Fibroblast of skin of right quadriceps (primary cell): ENCODE results near the gene SOD2.
"Not testable (repeated sequence)": the region's sequence is repeated elsewhere in the genome, so short reads cannot be mapped to it uniquely, and the experiment has no call there.

ENCODE experiments used
- DNase-seq: peaks from one replicate; pipeline ENCODE4 v3.0.0-alpha.2; 2013

The SOD2 gene

DNA sequence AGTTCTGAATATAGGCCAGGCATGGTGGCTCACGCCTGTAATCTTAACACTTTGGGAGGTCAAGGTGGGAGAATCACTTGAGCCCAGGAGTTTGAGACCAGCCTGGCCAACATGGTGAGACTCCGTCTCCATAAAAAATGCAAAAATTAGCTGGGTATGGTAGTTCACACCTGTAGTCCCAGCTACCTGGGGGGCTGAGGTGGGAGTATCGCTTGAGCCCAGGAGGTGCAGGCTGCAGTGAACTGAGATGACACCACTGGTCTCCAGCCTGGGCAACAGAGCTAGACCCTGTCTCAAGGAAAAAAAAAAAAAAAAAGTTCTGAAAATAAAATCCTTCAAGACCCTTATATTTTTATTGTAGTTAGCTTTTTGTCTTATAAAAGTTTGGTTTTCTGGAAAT is 22.6 kb upstream of the SOD2 start:
- DNase-seq: no peak

DNA sequence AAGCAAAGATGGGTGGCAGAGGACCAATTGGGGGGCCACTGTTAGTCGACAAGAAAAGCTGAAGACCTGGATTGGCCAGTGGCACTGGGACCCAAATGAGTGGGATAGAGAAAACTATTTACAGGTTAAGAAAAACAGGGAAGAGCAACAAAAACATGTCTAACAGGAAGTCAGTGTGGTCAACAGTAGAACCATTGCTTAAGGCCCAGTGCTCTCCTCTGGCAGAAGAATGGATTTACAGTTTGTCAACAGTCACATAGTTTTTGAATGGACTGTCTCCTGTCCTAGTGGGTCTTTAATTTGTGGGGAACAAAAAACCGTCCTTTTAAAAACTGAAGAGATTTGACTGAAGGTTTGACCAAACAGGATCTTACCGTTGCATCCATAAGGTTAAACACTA is 22.1 kb upstream of the SOD2 start:
- DNase-seq: no peak

DNA sequence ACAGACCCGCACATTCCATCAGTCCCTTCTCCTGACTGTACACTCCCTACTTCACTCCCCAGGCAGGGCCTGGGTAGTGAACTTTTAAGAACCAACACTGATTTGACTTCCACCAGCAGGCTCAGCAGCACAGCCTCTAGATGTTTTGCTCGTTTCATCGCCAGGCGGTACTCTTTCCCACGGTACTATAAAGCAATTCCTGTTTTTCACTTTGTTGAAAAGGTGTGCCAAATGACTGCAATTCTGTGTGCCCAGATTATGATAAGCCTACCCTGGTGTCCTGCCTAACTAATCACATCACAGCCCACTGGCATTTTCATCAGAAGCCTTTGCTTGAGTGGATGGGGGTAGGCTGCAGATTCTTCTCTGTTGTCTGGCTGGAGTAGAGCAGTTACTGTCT is 21.4 kb upstream of the SOD2 start:
- no peak for DNase-seq

DNA sequence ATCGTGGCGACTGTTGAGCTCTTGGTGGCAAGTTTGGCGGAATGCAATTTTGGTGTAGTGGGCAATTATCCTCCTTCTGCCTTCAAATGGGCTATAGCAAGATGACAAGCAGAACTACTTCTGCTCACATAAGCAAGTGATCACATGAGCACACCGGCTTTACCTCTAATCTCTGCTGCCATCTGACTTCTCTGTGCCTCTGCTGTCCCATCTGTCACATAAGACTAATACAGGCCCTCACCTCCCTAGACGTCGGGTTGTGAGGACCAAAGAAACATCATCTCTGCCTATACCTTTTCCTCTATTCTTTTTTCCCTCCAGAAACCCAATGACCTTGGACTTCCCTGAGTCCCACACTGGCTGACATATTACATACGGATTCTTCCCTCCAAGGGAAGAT is 20.9 kb upstream of the SOD2 start:
- DNase-seq: no peak

DNA sequence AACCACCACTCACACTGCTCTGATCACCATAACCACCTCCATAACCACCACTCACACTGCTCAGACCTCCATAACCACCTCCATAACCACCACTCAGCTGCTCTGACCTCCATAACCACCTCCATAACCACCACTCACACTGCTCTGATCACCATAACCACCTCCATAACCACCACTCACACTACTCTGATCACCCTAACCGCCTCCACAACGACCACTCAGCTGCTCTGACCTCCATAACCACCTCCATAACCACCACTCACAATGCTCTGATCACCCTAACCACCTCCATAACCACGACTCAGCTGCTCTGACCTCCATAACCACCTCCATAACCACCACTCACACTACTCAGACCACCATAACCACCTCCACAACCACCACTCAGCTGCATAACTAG is 19.3 kb upstream of the SOD2 start:
- not testable (repeated sequence) for DNase-seq

DNA sequence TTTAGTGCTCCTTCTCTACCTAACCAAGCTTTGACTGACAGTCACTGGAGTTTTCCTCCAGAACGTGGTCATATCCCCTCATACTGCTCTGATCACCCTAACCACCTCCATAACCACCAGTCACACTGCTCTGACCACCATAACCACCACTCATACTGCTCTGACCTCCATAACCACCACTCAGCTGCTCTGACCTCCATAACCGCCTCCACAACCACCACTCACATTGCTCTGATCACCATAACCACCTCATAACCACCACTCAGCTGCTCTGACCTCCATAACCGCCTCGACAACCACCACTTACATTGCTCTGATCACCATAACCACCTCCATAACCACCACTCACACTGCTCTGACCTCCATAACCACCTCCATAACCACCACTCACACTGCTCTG is 17.6 kb upstream of the SOD2 start:
- not testable (repeated sequence) for DNase-seq

DNA sequence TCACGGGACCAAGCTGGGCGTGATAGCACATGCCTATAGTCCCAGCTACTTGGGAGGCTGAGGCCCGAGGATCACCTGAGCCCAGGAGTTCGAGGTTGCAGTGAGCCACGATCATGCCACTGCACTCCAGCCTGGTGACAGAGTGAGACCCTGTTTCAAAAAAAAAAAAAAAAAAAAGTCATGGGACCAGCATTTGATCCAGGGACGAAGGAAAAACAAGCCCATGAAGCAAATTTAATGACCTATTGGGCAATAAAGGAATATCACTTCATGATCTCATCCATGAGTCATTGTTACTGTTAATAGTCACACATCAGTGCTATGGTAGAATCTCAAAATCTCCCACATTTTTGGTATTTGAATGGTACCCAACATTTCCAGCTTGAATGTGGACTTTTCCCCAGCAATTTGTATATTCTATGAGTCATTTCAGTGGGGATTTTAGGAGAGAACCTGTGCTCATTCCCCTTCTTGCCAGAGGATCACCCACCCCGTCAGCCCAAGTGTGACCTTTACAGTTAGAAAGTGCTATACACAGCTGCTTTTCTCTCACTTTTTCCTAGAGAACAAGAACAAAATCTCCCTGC is 8.5 kb upstream of the SOD2 start:
- peak; percentile 93 for DNase-seq

DNA sequence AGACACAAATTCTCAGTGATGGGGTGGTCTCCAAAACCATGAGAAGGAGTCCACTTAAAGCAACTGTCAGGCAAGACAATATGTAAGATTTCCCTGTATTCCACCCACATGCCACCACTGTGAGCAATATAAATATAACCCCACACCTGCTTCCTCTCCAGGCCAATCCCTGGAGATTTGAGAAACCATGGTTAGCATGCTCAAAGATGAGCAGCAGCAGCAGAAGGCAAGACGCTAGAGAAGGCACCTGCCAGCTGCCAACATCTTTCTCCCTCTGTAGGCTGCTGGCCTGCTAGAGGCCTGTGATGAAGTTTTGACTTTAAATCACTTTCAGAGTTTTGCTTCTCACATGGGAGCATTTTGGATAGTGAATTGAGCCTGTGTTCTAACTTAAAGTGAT is 7.9 kb upstream of the SOD2 start:
- peak; percentile 38 for DNase-seq

DNA sequence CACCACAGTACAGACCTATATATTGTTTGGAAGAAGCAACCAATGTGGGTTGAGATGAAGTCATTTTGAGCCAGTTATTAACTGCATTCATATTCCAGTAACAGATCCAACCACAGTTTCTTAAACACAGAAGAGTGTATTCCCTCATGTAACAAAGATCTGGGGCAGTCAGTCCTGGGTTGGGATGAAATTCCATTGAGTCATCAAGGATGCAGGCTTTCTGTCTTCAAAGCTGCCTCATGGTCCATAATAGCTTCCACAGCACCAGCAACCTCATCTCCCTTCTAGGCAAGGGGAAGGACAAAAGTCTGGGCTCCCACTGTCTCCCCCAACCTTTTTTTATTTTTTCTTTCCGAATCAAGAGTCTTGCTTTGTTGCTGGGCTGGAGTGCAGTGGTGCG is 2.9 kb upstream of the SOD2 start:
- DNase-seq: peak; percentile 72

DNA sequence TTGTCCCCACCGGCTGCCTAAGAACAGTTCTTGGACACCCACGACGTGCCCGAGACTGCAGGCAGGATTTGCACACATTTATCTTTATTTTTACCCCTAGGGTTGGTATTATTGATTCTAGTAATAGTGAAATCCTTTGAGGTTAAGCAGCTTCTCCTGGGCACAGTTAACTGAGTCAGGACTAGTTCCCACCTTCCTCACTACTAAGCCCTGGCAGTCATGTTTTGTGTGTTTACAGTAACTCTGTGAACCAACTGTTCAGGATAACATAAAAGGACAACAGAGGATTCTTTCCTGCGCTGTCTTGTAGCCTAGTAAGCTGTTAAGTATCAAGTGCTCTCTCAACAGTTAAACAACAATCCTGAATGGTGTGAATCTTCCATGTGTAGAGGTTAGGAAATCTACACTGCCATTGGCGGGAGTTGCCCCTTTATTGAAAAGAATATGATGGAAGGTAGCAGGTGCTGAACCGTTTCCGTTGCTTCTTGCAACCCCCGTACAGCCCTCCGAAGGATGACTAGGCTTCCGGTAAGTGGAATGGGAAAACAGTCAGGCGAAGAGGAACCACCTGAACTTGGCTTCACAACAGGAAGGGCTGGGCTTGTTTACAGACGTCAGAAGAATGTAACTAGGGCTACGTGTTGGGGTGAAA is 979 bp upstream of the SOD2 start:
- no peak for DNase-seq

DNA sequence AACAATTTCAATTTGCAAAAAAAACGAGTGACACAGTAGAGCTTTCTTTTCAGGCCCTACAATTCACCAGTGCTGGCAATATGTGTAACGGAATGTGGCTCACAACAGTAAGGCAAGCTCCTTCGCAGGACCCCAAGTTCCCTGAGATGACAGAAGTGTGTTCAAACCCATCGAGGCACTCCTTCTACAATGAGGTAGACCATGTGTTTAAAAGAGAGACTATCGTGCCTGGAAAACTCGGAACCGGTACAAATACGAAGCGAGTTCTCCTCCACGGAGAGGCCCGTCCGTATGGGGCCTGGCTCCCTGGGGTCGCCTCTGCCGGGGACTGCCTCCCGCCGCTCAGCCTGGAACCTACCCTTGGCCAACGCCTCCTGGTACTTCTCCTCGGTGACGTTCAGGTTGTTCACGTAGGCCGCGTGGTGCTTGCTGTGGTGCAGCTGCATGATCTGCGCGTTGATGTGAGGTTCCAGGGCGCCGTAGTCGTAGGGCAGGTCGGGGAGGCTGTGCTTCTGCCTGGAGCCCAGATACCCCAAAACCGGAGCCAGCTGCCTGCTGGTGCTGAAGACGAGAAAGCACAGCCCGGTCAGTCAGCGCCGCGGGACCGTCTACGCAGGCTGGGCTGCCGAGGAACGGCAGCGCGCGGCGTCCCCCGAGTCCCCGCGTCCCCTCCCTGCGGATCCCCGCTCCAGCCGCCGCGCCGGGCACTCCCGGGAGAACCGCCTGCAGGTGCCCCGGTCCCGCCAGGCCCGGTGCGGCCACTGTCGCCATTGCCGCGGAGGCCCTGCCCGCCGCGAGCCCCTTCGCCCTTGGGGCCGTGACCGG is 526 bp downstream of the SOD2 start:
- peak; percentile 35 for DNase-seq

DNA sequence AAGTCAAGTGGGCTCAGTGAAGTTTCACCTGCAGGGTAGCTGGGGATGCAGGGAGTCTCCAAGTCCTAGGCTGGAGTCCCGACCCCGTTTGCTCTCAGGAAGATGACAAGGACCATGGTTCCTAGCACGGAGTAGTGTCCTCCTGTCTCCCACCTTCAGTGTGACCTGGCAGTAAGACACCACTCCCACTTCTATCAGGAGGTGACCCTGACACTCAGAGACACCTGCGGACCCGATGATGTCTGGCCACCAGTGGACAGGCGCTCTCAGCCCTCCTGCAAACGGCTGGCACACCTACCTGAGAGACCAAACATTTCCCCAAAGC is 1.1 kb downstream of the SOD2 start:
- DNase-seq: no peak

DNA sequence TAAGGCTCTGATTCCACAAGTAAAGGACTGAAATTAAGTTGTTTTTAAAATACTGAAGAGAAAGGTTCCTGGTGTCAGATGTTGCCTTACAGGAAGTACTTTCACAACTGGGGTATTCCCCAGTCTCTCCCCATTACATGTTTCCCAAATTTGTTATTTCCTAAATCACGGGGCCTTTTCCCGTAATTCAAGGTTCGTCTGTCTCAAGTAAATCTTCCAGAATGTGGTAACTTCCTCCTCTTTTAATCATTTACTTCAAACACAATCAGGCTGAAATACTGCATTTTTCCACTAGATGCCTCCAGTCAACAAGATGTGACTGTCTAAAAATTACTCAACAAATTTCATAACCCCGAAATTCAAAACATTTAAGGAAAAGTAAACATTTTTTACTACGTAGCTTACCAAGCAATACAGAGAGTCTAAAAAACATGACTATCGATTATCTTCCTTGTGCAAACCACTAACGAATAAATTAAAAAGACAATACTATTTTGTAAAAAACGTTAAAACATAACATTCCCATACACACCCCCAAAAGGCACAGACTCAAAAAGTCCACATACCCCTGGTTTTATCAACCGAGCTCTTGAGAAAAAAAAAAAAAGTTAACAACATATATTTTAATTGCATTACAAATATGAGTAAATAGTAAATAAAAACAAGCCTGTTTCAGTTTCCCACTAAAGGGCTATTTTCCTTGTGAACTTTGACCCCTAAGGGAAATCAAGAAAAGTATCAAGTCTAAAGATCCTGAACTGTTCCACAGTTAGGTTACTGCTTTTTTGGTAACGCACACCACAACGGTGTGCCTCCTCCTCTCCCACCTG is 1.7 kb downstream of the SOD2 start:
- peak; percentile 81 for DNase-seq

DNA sequence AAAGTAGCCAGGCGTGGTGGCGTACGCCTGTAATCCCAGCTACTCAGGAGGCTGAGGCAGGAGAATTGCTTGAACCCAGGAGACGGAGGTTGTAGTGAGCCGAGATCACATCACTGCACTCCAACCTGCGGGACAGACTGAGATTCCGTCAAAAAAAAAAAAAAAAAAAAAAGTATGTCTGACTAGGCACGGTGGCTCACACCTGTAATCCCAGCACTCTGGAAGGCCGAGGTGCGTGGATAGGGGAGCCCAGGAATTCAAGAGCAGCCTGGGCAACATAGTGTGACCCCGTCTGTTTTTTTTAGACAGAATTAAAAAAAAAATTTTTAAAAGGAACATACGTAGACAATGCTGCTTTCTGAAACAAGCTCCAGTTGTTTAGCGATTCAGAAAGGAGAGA is 2.9 kb downstream of the SOD2 start:
- DNase-seq: not testable (repeated sequence)

DNA sequence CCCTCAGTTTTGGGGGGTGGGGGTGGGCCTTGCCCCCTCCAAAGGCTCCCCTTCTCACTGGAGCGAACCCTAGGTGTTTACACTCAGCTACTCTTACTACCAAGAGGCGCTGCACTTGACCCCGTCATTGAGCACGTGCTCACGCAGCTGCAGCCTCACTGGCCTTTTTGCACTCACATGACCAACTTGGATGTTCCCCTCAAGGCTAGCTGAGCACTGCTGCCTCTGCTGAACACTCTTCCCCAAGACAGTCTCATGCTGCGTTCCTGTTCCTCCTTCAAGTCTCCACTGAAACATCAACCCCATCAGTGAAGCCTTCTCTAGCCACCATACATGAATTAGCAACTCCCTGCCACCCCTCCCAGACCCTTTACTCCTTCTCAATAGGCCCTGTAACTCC is 4.0 kb downstream of the SOD2 start:
- no peak for DNase-seq

DNA sequence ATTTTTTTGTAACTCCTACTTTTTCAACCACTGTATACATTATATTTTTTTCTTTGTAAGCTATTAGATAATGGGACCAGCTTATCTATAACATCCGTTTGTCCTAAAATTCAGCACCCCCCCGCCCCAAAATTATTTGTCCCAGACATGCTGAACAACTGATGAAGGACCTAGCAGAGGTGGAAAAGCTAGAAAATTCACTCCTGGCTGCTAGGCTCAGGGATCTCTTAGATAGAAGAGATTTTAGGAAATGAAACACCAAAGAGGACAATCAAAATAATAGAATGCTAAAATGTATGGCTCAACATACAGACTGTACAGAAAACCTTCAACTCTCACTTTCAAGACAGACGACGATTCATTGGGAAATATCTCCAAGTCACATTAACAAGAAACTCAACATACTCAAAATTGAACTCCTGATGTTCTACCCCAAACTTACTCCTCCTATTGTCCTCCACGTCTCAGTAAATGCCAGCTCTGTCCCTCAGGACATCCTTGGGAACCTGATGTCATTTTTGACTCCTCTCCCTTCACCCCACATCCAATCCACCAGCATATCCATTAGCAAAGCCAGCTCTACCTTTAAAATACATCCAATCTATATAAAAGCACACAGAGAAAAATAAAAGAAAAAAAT is 4.7 kb downstream of the SOD2 start:
- DNase-seq: no peak

DNA sequence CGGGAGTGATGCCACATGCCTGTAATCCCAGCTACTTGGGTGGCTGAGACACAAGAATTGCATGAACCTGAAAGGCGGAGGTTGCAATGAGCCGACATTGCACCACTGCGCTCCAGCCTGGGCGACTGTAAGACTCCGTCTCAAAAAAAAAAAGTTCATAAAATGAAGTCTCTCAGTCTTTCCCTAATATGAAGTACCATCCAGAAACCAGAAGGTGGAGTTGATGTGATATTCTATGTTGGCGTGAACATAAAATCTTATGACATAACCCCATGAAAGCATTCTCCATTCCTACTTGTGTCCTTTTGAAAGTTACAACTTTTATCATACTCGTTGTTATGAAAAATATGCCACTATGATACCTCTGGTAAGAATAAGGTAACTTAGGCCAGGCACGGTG is 5.7 kb downstream of the SOD2 start:
- no peak for DNase-seq

DNA sequence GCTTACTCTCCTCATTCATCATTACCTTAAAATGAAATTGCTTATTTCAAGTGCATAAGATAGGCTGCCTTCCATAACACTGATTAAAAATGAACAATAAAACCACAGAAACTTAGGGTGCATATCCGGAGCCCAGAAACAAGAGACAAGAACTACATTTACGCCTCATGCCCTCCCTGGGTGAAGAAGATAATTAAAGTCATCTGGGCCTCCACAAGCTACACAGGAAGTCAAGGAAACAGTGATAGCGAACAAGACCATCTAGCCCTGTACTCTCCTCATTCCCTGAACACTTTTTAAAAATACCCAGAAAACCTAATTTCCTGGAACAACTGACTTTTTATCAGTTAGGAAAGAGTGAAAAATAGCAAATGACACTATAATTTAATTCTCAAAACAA is 6.3 kb downstream of the SOD2 start:
- no peak for DNase-seq

DNA sequence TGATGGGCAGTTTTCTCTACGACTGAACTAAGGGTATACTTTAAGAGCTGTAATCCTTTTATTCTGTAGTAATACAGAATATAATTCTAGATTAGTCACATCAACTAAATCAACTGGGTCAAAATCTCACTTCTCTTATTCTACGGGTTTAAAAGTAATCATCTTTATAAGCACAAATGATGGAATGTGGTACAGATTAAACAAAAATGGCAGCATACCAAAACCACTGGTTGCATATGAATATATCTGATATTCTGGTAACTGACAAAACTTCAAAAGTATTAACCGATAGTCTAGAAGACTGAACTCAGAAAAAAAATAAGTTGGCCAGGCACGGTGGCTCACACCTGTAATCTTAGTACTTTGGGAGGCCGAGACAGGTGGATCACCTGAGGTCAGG is 7.0 kb downstream of the SOD2 start:
- no peak for DNase-seq

DNA sequence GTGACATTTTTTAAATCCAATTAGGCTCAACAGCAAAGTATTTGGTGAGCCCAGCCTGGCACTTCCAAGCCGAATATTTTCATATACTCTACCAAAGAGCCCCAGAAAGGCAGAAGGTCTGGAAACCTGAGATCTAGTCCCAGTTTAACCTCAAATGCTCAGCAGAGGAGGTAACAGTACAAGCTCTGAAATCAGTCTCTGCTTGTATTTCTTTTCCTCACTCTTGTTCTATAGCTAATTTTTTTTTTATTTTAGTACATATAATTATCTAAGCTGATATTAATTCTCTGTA is 9.1 kb downstream of the SOD2 start:
- no peak for DNase-seq

DNA sequence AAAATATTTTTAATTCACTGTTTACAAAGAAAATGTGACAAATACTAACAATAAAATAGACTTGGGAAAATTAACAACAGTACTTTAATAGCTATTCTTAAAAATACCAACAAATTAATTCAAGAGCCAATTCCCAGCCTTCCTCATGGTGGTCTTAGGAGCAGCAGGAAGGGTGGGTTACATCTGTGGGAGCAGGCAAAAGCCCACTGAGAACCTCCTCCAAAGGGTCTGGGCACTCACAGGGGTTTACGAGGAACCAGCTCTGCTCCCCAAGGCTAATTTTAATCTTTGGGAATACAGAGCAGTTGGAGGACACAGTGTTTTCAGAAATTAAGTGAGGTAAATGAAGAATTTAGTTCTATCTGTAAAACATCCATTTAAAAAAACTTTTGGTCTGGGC is 10.2 kb downstream of the SOD2 start:
- DNase-seq: no peak

DNA sequence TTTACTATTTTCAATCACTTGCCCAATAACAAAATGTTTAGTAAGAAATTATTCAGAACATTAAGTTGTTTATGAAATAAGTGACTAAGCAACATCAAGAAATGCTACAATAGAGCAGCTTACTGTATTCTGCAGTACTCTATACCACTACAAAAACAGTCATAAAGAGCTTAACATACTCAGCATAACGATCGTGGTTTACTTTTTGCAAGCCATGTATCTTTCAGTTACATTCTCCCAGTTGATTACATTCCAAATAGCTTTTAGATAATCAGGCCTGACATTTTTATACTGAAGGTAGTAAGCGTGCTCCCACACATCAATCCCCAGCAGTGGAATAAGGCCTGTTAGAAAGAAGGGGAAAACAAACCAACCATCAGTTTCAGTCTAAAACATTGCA is 10.7 kb downstream of the SOD2 start:
- DNase-seq: peak; percentile 46

DNA sequence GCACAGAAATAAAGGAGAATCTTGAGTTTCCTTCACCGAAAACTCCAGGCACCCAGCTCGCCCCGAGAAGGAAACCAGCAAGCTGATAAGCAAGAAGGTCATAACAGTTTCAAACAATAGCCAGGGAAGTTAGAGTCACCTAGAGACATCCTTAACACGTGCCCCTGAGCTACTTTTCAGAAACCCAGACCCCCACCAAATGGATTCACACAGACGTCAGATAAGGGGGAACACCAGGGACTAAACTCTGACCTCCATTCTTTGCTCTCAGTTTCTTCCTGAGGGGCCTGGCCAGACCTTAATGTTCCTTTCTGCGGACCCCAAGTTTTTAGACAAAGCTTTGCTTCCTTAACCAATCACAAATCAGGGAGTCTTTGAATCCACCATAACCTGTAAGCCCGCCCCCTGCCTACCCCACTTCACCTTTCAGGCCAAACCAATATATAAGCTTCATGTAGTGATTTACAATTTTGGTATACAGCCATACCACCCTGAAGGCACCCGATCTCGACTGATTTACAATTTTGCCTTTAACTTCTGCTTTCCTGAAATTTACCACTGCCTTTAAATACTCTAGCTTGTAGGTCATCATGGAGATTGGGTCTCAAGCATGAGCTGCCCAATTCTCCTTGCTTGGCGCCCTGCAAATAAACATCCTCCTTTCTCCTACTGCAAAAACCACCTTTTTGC is 11.7 kb downstream of the SOD2 start:
- DNase-seq: no peak
